AG08395 (cell line): ENCODE results near the gene PLXNA4.

Experiments
- DNase-seq: peaks from one replicate; pipeline ENCODE4 v3.0.0; 2012; ENCODE audit warnings: mixed read lengths, low spot score

The PLXNA4 gene

GRCh38 chr7:132441935-132442334 is 134.3 kb downstream of the PLXNA4 start:
- no peak for DNase-seq

- no peak for DNase-seq
These were observed 136.1 kb downstream of the PLXNA4 start for GRCh38 chr7:132440151-132440550.

- DNase-seq = no peak
These were observed 137.3 kb downstream of the PLXNA4 start for GRCh38 chr7:132438926-132439325.

- DNase-seq = no peak
These were observed 138.5 kb downstream of the PLXNA4 start for GRCh38 chr7:132437730-132438129.

- DNase-seq = no peak
These were observed 140.1 kb downstream of the PLXNA4 start for GRCh38 chr7:132436121-132436520.

GRCh38 chr7:132435016-132435990 is 141.0 kb downstream of the PLXNA4 start:
- no peak for DNase-seq

GRCh38 chr7:132434041-132434440 is 142.2 kb downstream of the PLXNA4 start:
- no peak for DNase-seq

GRCh38 chr7:132433301-132433700 is 143.0 kb downstream of the PLXNA4 start:
- no peak for DNase-seq

- peak; percentile 91 for DNase-seq
These were observed 145.1 kb downstream of the PLXNA4 start for GRCh38 chr7:132430861-132431822.

GRCh38 chr7:132430041-132430855 is 146.0 kb downstream of the PLXNA4 start:
- DNase-seq = no peak

GRCh38 chr7:132429181-132429580 is 147.1 kb downstream of the PLXNA4 start:
- DNase-seq = no peak

GRCh38 chr7:132428247-132428919 is 147.9 kb downstream of the PLXNA4 start:
- DNase-seq = no peak

GRCh38 chr7:132425942-132426341 is 150.3 kb downstream of the PLXNA4 start:
- no peak for DNase-seq

GRCh38 chr7:132424821-132425724 is 151.2 kb downstream of the PLXNA4 start:
- DNase-seq = no peak

- DNase-seq = no peak
These were observed 152.0 kb downstream of the PLXNA4 start for GRCh38 chr7:132424277-132424676.

GRCh38 chr7:132423594-132424200 is 152.6 kb downstream of the PLXNA4 start:
- DNase-seq = no peak

- peak; percentile 75 for DNase-seq
These were observed 153.7 kb downstream of the PLXNA4 start for GRCh38 chr7:132422502-132423111.

GRCh38 chr7:132420527-132420926 is 155.7 kb downstream of the PLXNA4 start:
- DNase-seq = no peak

- no peak for DNase-seq
These were observed 156.7 kb downstream of the PLXNA4 start for GRCh38 chr7:132419542-132419941.
